MCF 10A (cell line): ENCODE measurements around the gene INSC. TPM values are rescaled to one million over a fixed set of nuclear protein-coding genes. Genes with fewer than 3 reads are reported as not detected.

ENCODE experiments used
- BruUV-seq: library from RNA; stranded (reverse); fragments of 400-500 nt; replicated peaks from 2 replicates; lab custom pipeline; 2021; lab: Mats Ljungman, UMichigan
- CTCF ChIA-PET: fragments of 300-600 bp; sonication (Branson Sonifier 250); formaldehyde crosslinking; extraction: SDS; loops from one replicate; lab custom pipeline; 2021; ENCODE audit warnings: antibody characterized with exemption, inconsistent platforms; lab: Yijun Ruan, JAX
- POLR2A ChIA-PET: fragments of 300-600, 350-650 bp; sonication (Branson Sonifier 250); formaldehyde crosslinking; extraction: SDS; loops from one replicate; lab custom pipeline; 2020; ENCODE audit warnings: antibody characterized with exemption, inconsistent platforms; lab: Yijun Ruan, JAX
- DNase-seq: peaks from one replicate; pipeline ENCODE4 v3.0.0-alpha.2; 2018; ENCODE audit not compliant: unreplicated experiment
- H3K27ac Mint-ChIP-seq: one replicate; pipeline ENCODE4 v1.8.0; 2022; ENCODE audit warnings: mild to moderate bottlenecking, low read depth, mixed read lengths; ENCODE audit not compliant: unreplicated experiment
- H3K27me3 Mint-ChIP-seq: one replicate; pipeline ENCODE4 v1.8.0; 2022; ENCODE audit warnings: mixed read lengths; ENCODE audit not compliant: insufficient read depth, unreplicated experiment
- H3K36me3 Mint-ChIP-seq: one replicate; pipeline ENCODE4 v1.8.0; 2022; ENCODE audit warnings: mild to moderate bottlenecking, moderate library complexity, mixed read lengths; ENCODE audit not compliant: insufficient read depth, unreplicated experiment
- H3K4me1 Mint-ChIP-seq: one replicate; pipeline ENCODE4 v1.8.0; 2022; ENCODE audit warnings: mixed read lengths; ENCODE audit not compliant: insufficient read depth, unreplicated experiment
- H3K4me3 Mint-ChIP-seq: one replicate; pipeline ENCODE4 v1.8.0; 2022; ENCODE audit warnings: mild to moderate bottlenecking, moderate library complexity, mixed read lengths; ENCODE audit not compliant: unreplicated experiment
- H3K9me3 Mint-ChIP-seq: one replicate; pipeline ENCODE4 v1.8.0; 2022; ENCODE audit warnings: mixed read lengths; ENCODE audit not compliant: unreplicated experiment
- intact Hi-C: fragments of 100-400 bp; cut with micrococcal nuclease; formaldehyde crosslinking; loops from 2 replicates; pipeline ENCODE4 v1.14.1; 2022
- total RNA-seq: library from RNA; stranded (reverse); gene quantifications from 2 replicates; pipeline ENCODE4 v1.2.3, GENCODE V29; 2022
- TF ChIP-seq, protein P1 (sequence below): fragments of 200-600 bp; IDR thresholded peaks from one replicate; pipeline ENCODE4 v1.8.0; 2022; ENCODE audit warnings: antibody characterized with exemption, mild to moderate bottlenecking; ENCODE audit not compliant: unreplicated experiment

The INSC gene
- total RNA-seq, 1 experiment from 2014 or later = 5.8 TPM

DNA sequence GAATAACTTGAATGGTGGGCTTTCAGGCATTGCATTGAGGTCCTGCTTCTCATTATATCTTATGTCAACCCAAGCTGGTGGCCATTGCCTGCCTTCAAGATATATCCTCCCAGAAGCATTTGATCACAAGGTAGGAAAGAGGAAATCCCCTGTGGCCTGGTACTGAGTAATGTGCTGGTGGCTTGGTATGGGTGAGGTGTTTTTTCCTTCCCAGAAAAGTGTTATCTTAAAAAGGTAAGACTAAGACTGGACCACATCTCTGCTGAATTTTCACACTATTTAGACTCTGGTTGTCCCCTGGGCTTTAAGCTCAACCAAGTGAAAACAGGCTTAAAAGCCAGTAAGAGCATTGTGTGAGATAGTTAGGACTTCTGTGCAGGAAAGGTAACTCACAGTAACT, 3.7 kb downstream of the INSC start:
- ChIA-PET POLR2A (interaction anchor here (1.1 kb wide), 1 partner anchor 77 kb away, joined by 3 read pairs; no protein-coding TSS in a partner anchor), CTCF (interaction anchor here (0.8 to 2.3 kb wide), 9 partner anchors 10 to 92 kb away, joined by 3 to 11 read pairs (median 5); no protein-coding TSS in a partner anchor)
- BruUV-seq = no TSS peak
- H3K36me3 Mint-ChIP-seq = no peaks in the 10 kb centered on the region
- intact Hi-C loops = no loop called here
- H3K4me1 Mint-ChIP-seq = peaks cover 32% of the 10 kb centered on the region
- no peak overlapping the region for H3K4me3 Mint-ChIP-seq
- no peak for DNase-seq
- H3K27me3 Mint-ChIP-seq = no peaks in the 10 kb centered on the region
- H3K9me3 Mint-ChIP-seq = no peaks in the 10 kb centered on the region
- H3K27ac Mint-ChIP-seq = no peak overlapping the region
- TF ChIP-seq, protein P1, sequence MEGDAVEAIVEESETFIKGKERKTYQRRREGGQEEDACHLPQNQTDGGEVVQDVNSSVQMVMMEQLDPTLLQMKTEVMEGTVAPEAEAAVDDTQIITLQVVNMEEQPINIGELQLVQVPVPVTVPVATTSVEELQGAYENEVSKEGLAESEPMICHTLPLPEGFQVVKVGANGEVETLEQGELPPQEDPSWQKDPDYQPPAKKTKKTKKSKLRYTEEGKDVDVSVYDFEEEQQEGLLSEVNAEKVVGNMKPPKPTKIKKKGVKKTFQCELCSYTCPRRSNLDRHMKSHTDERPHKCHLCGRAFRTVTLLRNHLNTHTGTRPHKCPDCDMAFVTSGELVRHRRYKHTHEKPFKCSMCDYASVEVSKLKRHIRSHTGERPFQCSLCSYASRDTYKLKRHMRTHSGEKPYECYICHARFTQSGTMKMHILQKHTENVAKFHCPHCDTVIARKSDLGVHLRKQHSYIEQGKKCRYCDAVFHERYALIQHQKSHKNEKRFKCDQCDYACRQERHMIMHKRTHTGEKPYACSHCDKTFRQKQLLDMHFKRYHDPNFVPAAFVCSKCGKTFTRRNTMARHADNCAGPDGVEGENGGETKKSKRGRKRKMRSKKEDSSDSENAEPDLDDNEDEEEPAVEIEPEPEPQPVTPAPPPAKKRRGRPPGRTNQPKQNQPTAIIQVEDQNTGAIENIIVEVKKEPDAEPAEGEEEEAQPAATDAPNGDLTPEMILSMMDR = no peak

DNA sequence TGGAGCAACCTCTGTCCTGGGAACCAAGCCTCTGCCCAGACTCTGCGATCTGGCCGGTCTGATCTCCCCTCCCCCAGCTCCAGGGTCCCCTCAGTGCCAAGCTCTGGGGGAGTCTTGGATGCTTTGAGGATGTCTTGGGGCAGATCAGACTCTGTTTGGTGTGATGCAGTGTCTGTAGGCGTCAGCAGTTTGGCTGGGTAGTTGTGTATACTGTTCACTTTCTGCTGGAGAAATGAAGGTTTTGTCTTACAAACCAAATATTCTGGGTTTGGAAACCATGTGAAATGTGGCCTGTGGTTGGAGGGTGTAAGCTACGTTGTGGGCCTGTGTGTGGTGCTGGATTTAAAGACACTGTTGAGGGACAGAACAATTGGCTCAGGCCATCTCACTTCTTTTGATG, 4.6 kb downstream of the INSC start:
- CTCF ChIA-PET = interaction anchor here (0.8 to 2.3 kb wide), 3 partner anchors 12 to 89 kb away, joined by 3 to 7 read pairs (median 5); no protein-coding TSS in a partner anchor
- Mint-ChIP-seq H3K36me3 (no peaks in the 10 kb centered on the region), H3K9me3 (no peaks in the 10 kb centered on the region), H3K4me3 (no peak overlapping the region), H3K4me1 (peaks cover 34% of the 10 kb centered on the region), H3K27ac (peak overlapping the region; percentile 6), H3K27me3 (no peaks in the 10 kb centered on the region)
- TF ChIP-seq, protein P1 = no peak
- no peak for DNase-seq
- no TSS peak for BruUV-seq
- POLR2A ChIA-PET = interaction anchor here (1.1 kb wide), 1 partner anchor 76 kb away, joined by 3 read pairs; no protein-coding TSS in a partner anchor
- intact Hi-C loops = no loop called here

DNA sequence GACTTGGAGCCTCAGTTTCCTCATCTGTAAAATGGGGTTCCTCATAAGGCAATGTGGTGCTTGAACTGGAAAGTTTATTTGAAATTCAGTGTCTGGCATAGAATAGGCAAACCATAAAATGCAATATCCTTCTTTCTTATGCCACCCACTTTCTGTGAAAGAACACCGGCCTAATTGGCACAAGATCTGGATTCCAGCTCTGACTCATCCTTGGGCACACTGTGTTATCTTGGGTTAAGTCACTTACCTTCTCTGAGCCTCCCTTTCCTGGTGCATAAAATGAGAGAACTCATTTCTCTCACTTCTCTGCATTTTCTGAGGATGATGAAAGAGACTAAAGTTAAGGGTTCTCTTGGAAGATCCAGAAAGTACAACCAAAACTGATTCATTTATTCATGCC, 5.1 kb downstream of the INSC start:
- intact Hi-C loops = no loop called here
- peaks cover 3% of the 10 kb centered on the region for H3K36me3 Mint-ChIP-seq

GRCh38 chr11:15123849-15124248, 9.1 kb downstream of the INSC start:
- no peaks in the 10 kb centered on the region for H3K27me3 Mint-ChIP-seq
- CTCF ChIA-PET = interaction anchor here (1.0 to 3.5 kb wide), 4 partner anchors 23 to 84 kb away, joined by 3 to 22 read pairs (median 4); no protein-coding TSS in a partner anchor

More for the DNA sequence above, 5.1 kb downstream of the INSC start:
- CTCF ChIA-PET = interaction anchor here (1.6 to 2.3 kb wide), 2 partner anchors 12 to 88 kb away, joined by 5 to 7 read pairs; no protein-coding TSS in a partner anchor
- BruUV-seq = no TSS peak
- H3K4me3 Mint-ChIP-seq = no peak overlapping the region
- no peaks in the 10 kb centered on the region for H3K9me3 Mint-ChIP-seq
- H3K4me1 Mint-ChIP-seq = peaks cover 38% of the 10 kb centered on the region
- TF ChIP-seq, protein P1 = no peak
- H3K27me3 Mint-ChIP-seq = no peaks in the 10 kb centered on the region
- H3K27ac Mint-ChIP-seq = peak overlapping the region; percentile 6
- POLR2A ChIA-PET = no interaction called here
- peak; percentile 85 for DNase-seq

More at GRCh38 chr11:15123849-15124248, 9.1 kb downstream of the INSC start:
- POLR2A ChIA-PET = interaction anchor here (0.6 kb wide), 1 partner anchor 232 kb away, joined by 3 read pairs; no protein-coding TSS in a partner anchor
- Mint-ChIP-seq H3K4me3 (no peak overlapping the region), H3K36me3 (peaks cover 6% of the 10 kb centered on the region), H3K4me1 (peaks cover 50% of the 10 kb centered on the region), H3K27ac (peak overlapping the region; percentile 32), H3K9me3 (no peaks in the 10 kb centered on the region)
- no TSS peak for BruUV-seq
- intact Hi-C loops = no loop called here
- DNase-seq = peak; percentile 68
- TF ChIP-seq, protein P1 = no peak
